ENCODE measurements around the gene RNASEL.

Gene RNASEL

GRCh38 chr1:182620924-182621585 is 32.0 kb upstream of the RNASEL start:
- DNase-seq (ENCODE audit: low spot score), result no peak

GRCh38 chr1:182617734-182618351 is 28.8 kb upstream of the RNASEL start:
- DNase-seq (ENCODE audit: low spot score), result no peak

GRCh38 chr1:182617014-182617429 is 28.0 kb upstream of the RNASEL start:
- no peak for DNase-seq (ENCODE audit: low spot score)

- DNase-seq (ENCODE audit: low spot score), result peak; percentile 67
These were observed 27.3 kb upstream of the RNASEL start for GRCh38 chr1:182616130-182617013.

- peak; percentile 71 for DNase-seq (ENCODE audit: low spot score)
These were observed 26.5 kb upstream of the RNASEL start for GRCh38 chr1:182615468-182616129.

GRCh38 chr1:182614796-182615454 is 25.9 kb upstream of the RNASEL start:
- peak; percentile 83 for DNase-seq (ENCODE audit: low spot score)

GRCh38 chr1:182611787-182612186 is 22.7 kb upstream of the RNASEL start:
- DNase-seq (ENCODE audit: low spot score), result no peak

GRCh38 chr1:182611326-182611725 is 22.3 kb upstream of the RNASEL start:
- no peak for DNase-seq (ENCODE audit: low spot score)

- no peak for DNase-seq (ENCODE audit: low spot score)
These were observed 21.6 kb upstream of the RNASEL start for GRCh38 chr1:182610606-182611194.

GRCh38 chr1:182608845-182609610 is 20.0 kb upstream of the RNASEL start:
- no peak for DNase-seq (ENCODE audit: low spot score)

GRCh38 chr1:182608236-182608635 is 19.2 kb upstream of the RNASEL start:
- no peak for DNase-seq (ENCODE audit: low spot score)

- no peak for DNase-seq (ENCODE audit: low spot score)
These were observed 18.5 kb upstream of the RNASEL start for GRCh38 chr1:182607566-182607965.

GRCh38 chr1:182604175-182605164 is 15.4 kb upstream of the RNASEL start, which contains the start of gene RGS16:
Gene RGS16, minus strand, starts transcription at chr1:182604389. Its CDS starts 130 bp downstream, at chr1:182604259.
- peak; percentile 95 for DNase-seq (ENCODE audit: low spot score)

- DNase-seq (ENCODE audit: low spot score), result no peak
These were observed 14.7 kb upstream of the RNASEL start for GRCh38 chr1:182603646-182604174.

GRCh38 chr1:182602935-182603645 is 14.0 kb upstream of the RNASEL start:
- DNase-seq (ENCODE audit: low spot score), result no peak

- no peak for DNase-seq (ENCODE audit: low spot score)
These were observed 12.9 kb upstream of the RNASEL start for GRCh38 chr1:182601913-182602312.

GRCh38 chr1:182601416-182601786 is 12.3 kb upstream of the RNASEL start:
- DNase-seq (ENCODE audit: low spot score), result peak; percentile 77

- no peak for DNase-seq (ENCODE audit: low spot score)
These were observed 11.8 kb upstream of the RNASEL start for GRCh38 chr1:182600745-182601415.

All from ecto neural progenitor cell (in vitro differentiated cells).